Inflammatory macrophage treated with lipopolysaccharide for 4 hours (primary cell): ENCODE data around the gene PTGES2.

Source experiments
- DNase-seq: peaks from one replicate; pipeline ENCODE4 v3.0.0-alpha.2; 2020

The PTGES2 gene

DNA sequence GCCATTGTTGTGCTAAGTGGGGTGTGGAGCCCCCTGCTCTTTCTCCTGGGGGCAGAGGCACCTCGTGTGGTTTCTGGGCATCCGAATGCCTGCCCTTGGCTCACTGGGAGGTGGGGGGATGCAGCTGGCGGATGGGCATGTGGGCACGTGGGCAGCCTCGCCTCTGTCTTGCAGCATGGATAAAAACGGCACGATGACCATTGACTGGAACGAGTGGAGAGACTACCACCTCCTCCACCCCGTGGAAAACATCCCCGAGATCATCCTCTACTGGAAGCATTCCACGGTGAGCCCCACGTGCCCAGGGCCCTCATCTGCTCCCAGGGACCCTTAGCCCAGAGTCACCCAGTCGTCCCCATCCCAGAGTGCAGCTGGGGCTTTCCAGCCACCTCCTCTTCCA lies 25.3 kb downstream of the PTGES2 start:
- no peak for DNase-seq

GRCh38 chr9:128101690-128102089 lies 25.8 kb downstream of the PTGES2 start:
- no peak for DNase-seq

- DNase-seq = no peak
These were observed 26.3 kb downstream of the PTGES2 start for GRCh38 chr9:128101231-128101661.

GRCh38 chr9:128100581-128100980 lies 26.9 kb downstream of the PTGES2 start:
- DNase-seq = no peak

DNA sequence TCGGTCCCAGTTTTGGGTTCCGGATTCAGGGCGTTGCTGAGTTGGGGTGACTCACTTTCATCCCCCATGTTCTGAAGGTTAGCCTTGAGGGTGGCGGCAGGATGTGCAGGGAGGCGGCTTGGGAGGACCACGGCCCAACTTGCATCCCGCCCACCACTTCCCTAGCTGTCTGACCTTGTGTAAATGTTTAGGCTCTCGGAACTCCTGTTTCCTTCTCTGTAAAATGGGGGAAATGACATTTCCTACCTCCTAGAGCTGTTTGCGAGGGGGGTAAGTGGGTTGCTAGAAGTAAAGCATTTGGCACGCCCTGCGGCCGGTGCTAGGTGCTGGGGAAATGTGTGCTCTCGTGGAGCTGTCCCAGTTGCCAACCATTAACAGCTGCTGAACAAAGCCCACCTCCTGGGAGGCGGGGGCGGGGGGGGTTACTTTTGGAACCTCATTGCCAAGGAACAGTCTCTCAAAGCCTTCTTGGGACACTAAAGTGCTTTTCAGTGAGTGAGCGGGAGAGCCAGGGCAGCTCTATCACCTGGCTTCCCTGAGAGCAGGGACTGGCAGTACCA lies 27.5 kb downstream of the PTGES2 start:
- DNase-seq = peak; percentile 44

GRCh38 chr9:128099231-128099931 lies 28.1 kb downstream of the PTGES2 start:
- no peak for DNase-seq

GRCh38 chr9:128098297-128099230 lies 29.0 kb downstream of the PTGES2 start:
- peak; percentile 99 for DNase-seq

DNA sequence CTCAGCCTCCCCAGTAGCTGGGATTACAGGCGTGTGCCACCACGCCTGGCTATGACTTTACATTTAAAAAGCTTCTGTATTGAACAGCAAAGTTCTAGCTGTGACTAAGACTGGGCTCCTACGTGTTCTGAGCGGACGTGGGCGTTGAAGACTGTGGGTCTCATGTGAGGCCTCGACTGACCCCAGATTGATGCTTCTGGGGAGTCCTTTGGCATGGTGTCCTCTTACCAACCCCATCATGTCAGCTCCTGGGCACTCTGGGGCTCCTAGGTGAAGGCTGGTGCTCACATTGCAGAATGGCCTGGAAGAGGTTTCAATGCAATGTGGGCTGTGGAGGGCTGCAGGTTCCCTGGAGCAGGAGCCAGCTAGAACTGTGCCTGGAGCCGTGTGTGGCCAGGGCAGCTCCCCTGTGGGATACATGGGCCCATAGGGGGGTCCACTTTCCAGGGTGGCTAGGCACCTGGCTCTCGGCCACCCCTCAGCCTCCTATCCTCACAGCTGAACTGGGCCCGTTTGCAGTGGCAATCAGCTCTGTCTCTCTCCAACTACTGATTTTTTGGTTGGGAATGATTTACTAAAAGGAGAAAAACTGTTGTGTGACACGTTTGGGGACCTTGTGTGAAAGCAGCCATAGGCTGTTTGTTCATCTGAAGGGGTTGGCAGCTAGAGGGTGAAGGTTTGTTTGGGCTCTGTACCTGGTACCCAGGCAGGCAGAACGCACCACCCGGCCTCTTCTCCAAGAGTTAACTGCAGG lies 29.8 kb downstream of the PTGES2 start:
- DNase-seq = peak; percentile 38

- peak; percentile 69 for DNase-seq
These were observed 30.7 kb downstream of the PTGES2 start for GRCh38 chr9:128096616-128097536.

- no peak for DNase-seq
These were observed 32.5 kb downstream of the PTGES2 start for GRCh38 chr9:128094950-128095544.

DNA sequence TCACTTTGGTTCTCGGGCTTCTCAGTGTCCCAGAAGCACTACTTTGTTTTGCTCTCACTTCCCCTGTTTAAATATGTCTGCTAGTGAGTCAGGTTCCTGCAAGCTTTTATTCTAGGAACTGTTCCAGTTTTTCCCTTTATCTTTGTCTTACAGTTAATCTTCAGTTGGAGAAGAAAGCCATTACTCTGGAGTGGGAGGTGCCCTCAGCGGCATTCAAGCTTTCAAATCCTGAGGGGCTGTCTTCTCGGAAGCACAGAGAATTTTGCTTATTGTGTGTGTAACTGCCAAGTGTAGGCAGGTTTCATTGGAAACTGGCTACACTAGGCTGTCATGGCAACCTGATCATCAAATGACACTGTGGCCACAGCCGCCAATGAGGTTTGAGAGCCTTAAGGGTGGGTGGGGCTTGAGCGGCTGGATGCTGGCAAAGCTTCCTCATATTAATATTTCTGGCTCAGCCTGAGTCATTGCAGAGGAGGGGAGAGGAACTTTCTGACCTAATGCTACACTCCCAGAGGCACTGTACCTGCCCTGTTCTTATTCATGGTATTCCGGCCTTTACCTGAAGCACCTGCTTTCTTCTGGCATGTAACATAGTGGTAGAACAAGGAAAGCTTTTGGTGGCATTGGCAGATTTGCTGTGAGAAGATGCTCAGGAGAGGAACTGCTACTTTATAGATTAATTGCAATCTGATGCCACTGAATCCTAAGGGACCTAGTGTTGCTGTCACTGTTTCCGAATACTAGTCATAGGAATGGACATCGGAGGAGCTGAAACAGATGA lies 33.2 kb downstream of the PTGES2 start:
- DNase-seq = peak; percentile 97

- no peak for DNase-seq
These were observed 34.5 kb downstream of the PTGES2 start for GRCh38 chr9:128093011-128093410.

DNA sequence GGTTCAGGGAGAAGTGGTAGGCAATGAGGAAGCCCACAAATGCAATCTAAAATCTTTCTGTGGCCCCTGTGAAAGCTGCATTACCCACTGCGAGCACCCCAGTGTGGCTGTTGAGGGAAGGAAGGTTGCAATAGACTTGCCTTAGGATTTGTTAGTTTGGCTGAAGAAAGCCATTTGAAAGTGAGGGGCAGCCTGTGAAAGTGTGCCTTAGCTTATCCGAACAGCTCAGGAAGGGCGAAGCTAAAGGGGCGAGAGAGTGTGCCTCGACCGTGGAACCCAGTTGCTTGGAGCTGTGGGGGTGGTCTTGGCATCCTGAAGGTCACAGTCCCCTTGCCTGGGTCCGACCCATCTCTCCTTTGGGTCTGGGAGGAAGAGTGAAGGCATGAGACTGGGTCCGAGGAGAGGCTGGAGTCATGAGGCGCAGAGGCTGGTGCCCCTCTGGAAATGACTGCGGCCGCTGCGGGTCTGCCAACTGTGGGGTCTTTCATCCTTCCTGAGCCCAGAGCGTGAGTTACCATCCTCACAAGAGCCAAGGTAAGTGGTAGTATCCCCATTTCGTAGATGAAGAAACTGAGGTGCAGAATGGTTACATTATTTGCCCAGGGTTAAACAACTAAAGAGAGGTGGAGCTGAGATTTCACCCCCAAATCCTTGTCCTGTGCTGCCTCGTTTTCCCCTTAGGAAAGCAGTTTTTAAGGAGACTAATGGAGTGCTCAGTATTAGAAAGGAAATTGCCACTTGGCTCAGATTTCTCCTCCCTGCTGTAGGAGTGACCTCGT lies 35.1 kb downstream of the PTGES2 start:
- DNase-seq = no peak

- DNase-seq = no peak
These were observed 36.0 kb downstream of the PTGES2 start for GRCh38 chr9:128091571-128091970.

DNA sequence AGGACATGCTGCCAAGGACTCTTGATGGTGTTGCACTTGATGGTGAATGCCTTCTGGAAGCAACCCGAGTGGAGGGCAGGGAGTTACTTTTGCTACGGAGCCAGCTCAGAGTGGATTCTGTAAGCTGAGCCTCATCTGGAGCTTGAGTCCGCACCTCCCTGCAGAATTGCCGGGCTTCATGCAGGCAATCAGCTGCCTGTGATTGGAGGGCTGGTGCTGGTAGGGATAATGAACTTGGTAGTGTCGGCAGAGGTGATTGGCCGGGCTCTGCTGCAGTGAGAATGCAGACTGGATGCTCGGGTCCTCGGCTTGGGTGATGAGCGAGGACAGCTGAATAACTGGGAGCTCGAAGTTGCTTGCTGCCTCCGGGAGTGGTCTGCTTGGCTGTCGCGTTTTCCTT lies 36.4 kb downstream of the PTGES2 start:
- DNase-seq = no peak

- DNase-seq = no peak
These were observed 38.2 kb downstream of the PTGES2 start for GRCh38 chr9:128089299-128089698.

- DNase-seq = no peak
These were observed 39.1 kb downstream of the PTGES2 start for GRCh38 chr9:128088253-128088945.

- DNase-seq = no peak
These were observed 40.3 kb downstream of the PTGES2 start for GRCh38 chr9:128087262-128087661.

DNA sequence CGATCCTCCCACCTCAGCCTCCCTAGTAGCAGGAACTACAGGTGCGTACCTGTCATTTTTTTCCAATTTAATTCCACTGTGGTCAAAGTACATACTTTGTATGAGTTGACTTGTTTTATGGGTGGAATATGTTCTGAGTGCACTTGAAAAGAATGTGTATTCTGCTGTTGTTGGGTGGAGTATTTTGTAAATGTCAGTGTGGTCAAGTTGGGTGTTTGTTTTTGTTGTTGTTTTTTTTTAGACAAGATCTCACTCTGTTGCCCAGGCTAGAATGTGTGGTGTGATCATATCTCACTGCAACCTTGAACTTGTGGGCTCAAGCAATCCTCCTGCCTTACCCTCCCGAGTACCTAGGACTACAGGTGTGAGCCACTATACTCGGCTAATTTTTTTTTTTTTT lies 41.6 kb downstream of the PTGES2 start:
- no peak for DNase-seq
